NCI-H446 treated with DMSO at 0.1 percent for 48 hours (cell line): ENCODE measurements around the gene VAT1.
"Not testable (repeated sequence)": the region's sequence is repeated elsewhere in the genome, so short reads cannot be mapped to it uniquely, and the experiment has no call there.

Experiments used
- DNase-seq: peaks from one replicate; lab custom pipeline; 2025; lab: John Stamatoyannopoulos, UW

Gene VAT1

GRCh38 chr17:42973323-42973722, 48.9 kb downstream of the VAT1 start:
- DNase-seq, result not testable (repeated sequence)

GRCh38 chr17:42971589-42971988, 50.6 kb downstream of the VAT1 start:
- DNase-seq, result no peak

- no peak for DNase-seq
Measured at GRCh38 chr17:42969001-42969581, 53.1 kb downstream of the VAT1 start.

- DNase-seq, result no peak
Measured at GRCh38 chr17:42967925-42968324, 54.3 kb downstream of the VAT1 start.
